Panc1 (cell line): ENCODE measurements around the gene RAB40B.

Source experiments
- POLR2AphosphoS5 ChIP-seq: IDR thresholded peaks from 2 replicates; pipeline ENCODE4 v1.6.1; 2012; ENCODE audit warnings: mild to moderate bottlenecking, low read depth, low read length, moderate library complexity
- TF ChIP-seq, protein P1 (sequence below): fragments of 450-650 bp; IDR thresholded peaks from 2 replicates; pipeline ENCODE4 v1.5.1; 2017; ENCODE audit warnings: mild to moderate bottlenecking
- TF ChIP-seq, protein P2 (sequence below), 2 experiments: IDR thresholded peaks; 2 replicates each; pipeline ENCODE4 v1.6.1; 2011 to 2012; ENCODE audit warnings: low read depth in 2 of 2, control low read depth in 1 of 2, low read length in 1 of 2, mild to moderate bottlenecking in 1 of 2, moderate library complexity in 1 of 2; ENCODE audit not compliant: insufficient read depth in 1 of 2

DNA sequence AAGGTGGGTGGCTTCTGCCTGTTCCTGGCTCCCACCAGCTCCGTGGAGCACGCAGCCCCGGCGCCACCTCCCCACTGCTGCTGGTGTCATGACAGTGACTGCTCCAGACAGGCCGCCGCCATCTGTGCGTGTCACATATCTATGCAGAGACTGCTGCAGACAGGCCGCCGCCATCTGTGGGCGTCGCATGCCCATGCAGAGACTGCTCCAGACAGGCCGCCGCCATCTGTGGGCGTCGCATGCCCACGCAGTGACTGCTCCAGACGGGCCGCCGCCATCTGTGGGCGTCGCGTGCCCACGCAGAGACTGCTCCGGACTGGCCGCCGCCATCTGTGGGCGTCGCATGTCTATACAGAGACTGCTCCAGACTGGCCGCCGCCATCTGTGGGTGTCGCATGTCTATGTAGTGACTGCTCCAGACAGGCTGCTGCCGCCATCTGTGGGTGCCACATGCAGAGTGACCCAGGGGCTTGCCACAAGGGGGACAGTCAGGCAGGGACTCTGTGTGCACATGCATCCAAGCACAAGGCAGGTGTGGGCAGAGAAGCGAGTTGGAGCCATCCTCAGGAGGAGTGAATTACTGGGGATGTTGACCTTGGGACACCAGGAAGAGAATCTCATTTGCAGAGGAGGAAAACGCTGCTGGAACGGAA is 14.7 kb upstream of the RAB40B start:
- TF ChIP-seq, protein P1, sequence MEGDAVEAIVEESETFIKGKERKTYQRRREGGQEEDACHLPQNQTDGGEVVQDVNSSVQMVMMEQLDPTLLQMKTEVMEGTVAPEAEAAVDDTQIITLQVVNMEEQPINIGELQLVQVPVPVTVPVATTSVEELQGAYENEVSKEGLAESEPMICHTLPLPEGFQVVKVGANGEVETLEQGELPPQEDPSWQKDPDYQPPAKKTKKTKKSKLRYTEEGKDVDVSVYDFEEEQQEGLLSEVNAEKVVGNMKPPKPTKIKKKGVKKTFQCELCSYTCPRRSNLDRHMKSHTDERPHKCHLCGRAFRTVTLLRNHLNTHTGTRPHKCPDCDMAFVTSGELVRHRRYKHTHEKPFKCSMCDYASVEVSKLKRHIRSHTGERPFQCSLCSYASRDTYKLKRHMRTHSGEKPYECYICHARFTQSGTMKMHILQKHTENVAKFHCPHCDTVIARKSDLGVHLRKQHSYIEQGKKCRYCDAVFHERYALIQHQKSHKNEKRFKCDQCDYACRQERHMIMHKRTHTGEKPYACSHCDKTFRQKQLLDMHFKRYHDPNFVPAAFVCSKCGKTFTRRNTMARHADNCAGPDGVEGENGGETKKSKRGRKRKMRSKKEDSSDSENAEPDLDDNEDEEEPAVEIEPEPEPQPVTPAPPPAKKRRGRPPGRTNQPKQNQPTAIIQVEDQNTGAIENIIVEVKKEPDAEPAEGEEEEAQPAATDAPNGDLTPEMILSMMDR, result no peak
- no peak for TF ChIP-seq POLR2AphosphoS5
- TF ChIP-seq, protein P2, sequence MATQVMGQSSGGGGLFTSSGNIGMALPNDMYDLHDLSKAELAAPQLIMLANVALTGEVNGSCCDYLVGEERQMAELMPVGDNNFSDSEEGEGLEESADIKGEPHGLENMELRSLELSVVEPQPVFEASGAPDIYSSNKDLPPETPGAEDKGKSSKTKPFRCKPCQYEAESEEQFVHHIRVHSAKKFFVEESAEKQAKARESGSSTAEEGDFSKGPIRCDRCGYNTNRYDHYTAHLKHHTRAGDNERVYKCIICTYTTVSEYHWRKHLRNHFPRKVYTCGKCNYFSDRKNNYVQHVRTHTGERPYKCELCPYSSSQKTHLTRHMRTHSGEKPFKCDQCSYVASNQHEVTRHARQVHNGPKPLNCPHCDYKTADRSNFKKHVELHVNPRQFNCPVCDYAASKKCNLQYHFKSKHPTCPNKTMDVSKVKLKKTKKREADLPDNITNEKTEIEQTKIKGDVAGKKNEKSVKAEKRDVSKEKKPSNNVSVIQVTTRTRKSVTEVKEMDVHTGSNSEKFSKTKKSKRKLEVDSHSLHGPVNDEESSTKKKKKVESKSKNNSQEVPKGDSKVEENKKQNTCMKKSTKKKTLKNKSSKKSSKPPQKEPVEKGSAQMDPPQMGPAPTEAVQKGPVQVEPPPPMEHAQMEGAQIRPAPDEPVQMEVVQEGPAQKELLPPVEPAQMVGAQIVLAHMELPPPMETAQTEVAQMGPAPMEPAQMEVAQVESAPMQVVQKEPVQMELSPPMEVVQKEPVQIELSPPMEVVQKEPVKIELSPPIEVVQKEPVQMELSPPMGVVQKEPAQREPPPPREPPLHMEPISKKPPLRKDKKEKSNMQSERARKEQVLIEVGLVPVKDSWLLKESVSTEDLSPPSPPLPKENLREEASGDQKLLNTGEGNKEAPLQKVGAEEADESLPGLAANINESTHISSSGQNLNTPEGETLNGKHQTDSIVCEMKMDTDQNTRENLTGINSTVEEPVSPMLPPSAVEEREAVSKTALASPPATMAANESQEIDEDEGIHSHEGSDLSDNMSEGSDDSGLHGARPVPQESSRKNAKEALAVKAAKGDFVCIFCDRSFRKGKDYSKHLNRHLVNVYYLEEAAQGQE (IDR thresholded peaks at IDR 0.05; ENCODE audit: insufficient read depth in 1 of 2, low read depth in 2 of 2, low read length in 1 of 2), result no peak
